Activated CD4-positive, CD25-positive, alpha-beta regulatory T cell treated with anti-CD3 and anti-CD28 coated beads, Interleukin-2, amount 50 U/mL, for 16 hours (primary cell): ENCODE results near the gene FABP3.

Experiments used
- DNase-seq: peaks from one replicate; pipeline ENCODE4 v3.0.0-alpha.2; 2020; ENCODE audit warnings: low read depth, low spot score

Gene FABP3

GRCh38 chr1:31315902-31316301, 57.0 kb downstream of the FABP3 start:
- DNase-seq = no peak
